Neuron (in vitro differentiated cells): ENCODE results near the gene NPPA.
"Not testable (repeated sequence)": the region's sequence is repeated elsewhere in the genome, so short reads cannot be mapped to it uniquely, and the experiment has no call there.

Experiments
- H2AFZ ChIP-seq: one replicate; pipeline ENCODE4 v1.6.1; 2013; ENCODE audit warnings: low read depth, mild to moderate bottlenecking, inconsistent platforms, low read length, moderate library complexity
- H3K27me3 ChIP-seq: one replicate; pipeline ENCODE4 v1.6.1; 2013; ENCODE audit warnings: low read length; ENCODE audit not compliant: insufficient read depth
- H3K36me3 ChIP-seq: one replicate; pipeline ENCODE4 v1.6.1; 2013; ENCODE audit warnings: low read length; ENCODE audit not compliant: insufficient read depth
- H3K4me1 ChIP-seq: one replicate; pipeline ENCODE4 v1.6.1; 2013; ENCODE audit warnings: low read length; ENCODE audit not compliant: insufficient read depth
- H3K4me3 ChIP-seq: 2 replicates; pipeline ENCODE4 v1.5.1; 2013; ENCODE audit warnings: mild to moderate bottlenecking, low read length, moderate library complexity
- H3K9me3 ChIP-seq: one replicate; pipeline ENCODE4 v1.6.1; 2013; ENCODE audit warnings: low read length

The NPPA gene

GRCh38 chr1:11847667-11848372, at the start of gene NPPA:
Gene NPPA, minus strand, starts transcription at chr1:11847783. Its CDS starts 99 bp downstream, at chr1:11847684.
- H3K4me1 ChIP-seq = no peaks in the 10 kb centered on the region
- H3K9me3 ChIP-seq = no peaks in the 10 kb centered on the region
- no peak within 1 kb of the TSS for H3K4me3 ChIP-seq
- H3K36me3 ChIP-seq = peaks cover 32% of the 10 kb centered on the region
- H2AFZ ChIP-seq = no peak within 1 kb of the TSS
- no peaks in the 10 kb centered on the region for H3K27me3 ChIP-seq

GRCh38 chr1:11894501-11894900, 46.9 kb upstream of the NPPA start:
- H3K27me3 ChIP-seq = peaks cover 15% of the 10 kb centered on the region
- H3K9me3 ChIP-seq, H3K4me1 ChIP-seq, H2AFZ ChIP-seq, H3K4me3 ChIP-seq, H3K36me3 ChIP-seq: not testable (repeated sequence)

- Histone ChIP-seq H3K4me3 (no peak overlapping the region), H3K36me3 (no peaks in the 10 kb centered on the region), H3K4me1 (no peaks in the 10 kb centered on the region), H3K9me3 (no peaks in the 10 kb centered on the region), H3K27me3 (peaks cover 8% of the 10 kb centered on the region), H2AFZ (no peak overlapping the region)
Observed at GRCh38 chr1:11893907-11894251, 46.3 kb upstream of the NPPA start.

GRCh38 chr1:11891433-11892186, 44.0 kb upstream of the NPPA start:
- no peaks in the 10 kb centered on the region for H3K9me3 ChIP-seq
- H3K4me3 ChIP-seq = no peak overlapping the region
- no peaks in the 10 kb centered on the region for H3K27me3 ChIP-seq
- H3K36me3 ChIP-seq = no peaks in the 10 kb centered on the region
- no peaks in the 10 kb centered on the region for H3K4me1 ChIP-seq
- H2AFZ ChIP-seq = no peak overlapping the region

GRCh38 chr1:11888877-11889208, 41.3 kb upstream of the NPPA start:
- H3K4me1 ChIP-seq = no peaks in the 10 kb centered on the region
- H2AFZ ChIP-seq = no peak overlapping the region
- no peaks in the 10 kb centered on the region for H3K27me3 ChIP-seq
- no peaks in the 10 kb centered on the region for H3K36me3 ChIP-seq
- no peak overlapping the region for H3K4me3 ChIP-seq
- no peaks in the 10 kb centered on the region for H3K9me3 ChIP-seq

GRCh38 chr1:11888206-11888876, 40.8 kb upstream of the NPPA start:
- Histone ChIP-seq H2AFZ (no peak overlapping the region), H3K4me1 (no peaks in the 10 kb centered on the region)

GRCh38 chr1:11887666-11888007, 40.1 kb upstream of the NPPA start:
- no peaks in the 10 kb centered on the region for H3K27me3 ChIP-seq
- no peaks in the 10 kb centered on the region for H3K9me3 ChIP-seq
- no peak overlapping the region for H3K4me3 ChIP-seq
- H3K36me3 ChIP-seq = no peaks in the 10 kb centered on the region
- H2AFZ ChIP-seq = no peak overlapping the region
- no peaks in the 10 kb centered on the region for H3K4me1 ChIP-seq

More at GRCh38 chr1:11888206-11888876, 40.8 kb upstream of the NPPA start:
- H3K36me3 ChIP-seq = no peaks in the 10 kb centered on the region
- H3K27me3 ChIP-seq = no peaks in the 10 kb centered on the region
- H3K9me3 ChIP-seq = no peaks in the 10 kb centered on the region
- H3K4me3 ChIP-seq = no peak overlapping the region

GRCh38 chr1:11886986-11887665, 39.5 kb upstream of the NPPA start:
- H3K9me3 ChIP-seq = no peaks in the 10 kb centered on the region

GRCh38 chr1:11885916-11886315, 38.3 kb upstream of the NPPA start:
- no peak overlapping the region for H3K4me3 ChIP-seq

More at GRCh38 chr1:11886986-11887665, 39.5 kb upstream of the NPPA start:
- no peaks in the 10 kb centered on the region for H3K36me3 ChIP-seq
- no peak overlapping the region for H2AFZ ChIP-seq
- H3K27me3 ChIP-seq = no peaks in the 10 kb centered on the region
- H3K4me3 ChIP-seq = no peak overlapping the region
- no peaks in the 10 kb centered on the region for H3K4me1 ChIP-seq

GRCh38 chr1:11882814-11883538, 35.4 kb upstream of the NPPA start:
- H3K36me3 ChIP-seq = no peaks in the 10 kb centered on the region
- H3K9me3 ChIP-seq = no peaks in the 10 kb centered on the region
- H2AFZ ChIP-seq = no peak overlapping the region
- H3K27me3 ChIP-seq = no peaks in the 10 kb centered on the region
- no peak overlapping the region for H3K4me3 ChIP-seq
- peaks cover 4% of the 10 kb centered on the region for H3K4me1 ChIP-seq

More at GRCh38 chr1:11885916-11886315, 38.3 kb upstream of the NPPA start:
- Histone ChIP-seq H2AFZ (no peak overlapping the region), H3K4me1 (peaks cover 3% of the 10 kb centered on the region), H3K27me3 (no peaks in the 10 kb centered on the region), H3K9me3 (no peaks in the 10 kb centered on the region), H3K36me3 (no peaks in the 10 kb centered on the region)

- Histone ChIP-seq H3K36me3 (no peaks in the 10 kb centered on the region), H3K4me1 (peaks cover 4% of the 10 kb centered on the region), H3K27me3 (no peaks in the 10 kb centered on the region)
Observed at GRCh38 chr1:11881749-11882441, 34.3 kb upstream of the NPPA start.

More at GRCh38 chr1:11881749-11882441, 34.3 kb upstream of the NPPA start:
- Histone ChIP-seq H2AFZ (no peak overlapping the region), H3K9me3 (no peaks in the 10 kb centered on the region), H3K4me3 (no peak overlapping the region)
